MM.1S (cell line): Measurements from ENCODE around the gene NEXN.
"Not testable (repeated sequence)": the region's sequence is repeated elsewhere in the genome, so short reads cannot be mapped to it uniquely, and the experiment has no call there.

ENCODE experiments used
- DNase-seq: peaks from one replicate; pipeline ENCODE4 v3.0.0-alpha.2; 2015
- H2AFZ ChIP-seq: fragments of 300-600 bp; sonication (generic); 2 replicates; pipeline ENCODE4 v1.6.0; 2016; ENCODE audit warnings: antibody characterized with exemption, low read length
- H3F3A ChIP-seq: fragments of 300-600 bp; sonication (generic); 2 replicates; pipeline ENCODE4 v1.6.1; 2016; ENCODE audit warnings: mild to moderate bottlenecking, antibody characterized with exemption, low read length, moderate library complexity, mixed read lengths; ENCODE audit not compliant: insufficient read depth
- H3K27ac ChIP-seq: fragments of 300-600 bp; sonication (generic); 2 replicates; pipeline ENCODE4 v1.5.1; 2016; ENCODE audit warnings: mild to moderate bottlenecking, low read length
- H3K27me3 ChIP-seq: fragments of 300-600 bp; sonication (generic); replicated peaks from 2 replicates; pipeline ENCODE4 v1.6.0; 2016; ENCODE audit warnings: low read length; ENCODE audit not compliant: insufficient read depth
- H3K36me3 ChIP-seq: fragments of 300-600 bp; sonication (generic); replicated peaks from 2 replicates; pipeline ENCODE4 v1.6.1; 2016; ENCODE audit warnings: mild to moderate bottlenecking, low read length, mixed read lengths; ENCODE audit not compliant: insufficient read depth
- H3K4me1 ChIP-seq: fragments of 300-600 bp; sonication (generic); 2 replicates; pipeline ENCODE4 v1.6.1; 2016; ENCODE audit warnings: low read length, mixed read lengths
- H3K4me2 ChIP-seq: fragments of 300-600 bp; sonication (generic); 2 replicates; pipeline ENCODE4 v1.6.0; 2016; ENCODE audit warnings: low read depth, low read length
- H3K4me3 ChIP-seq: fragments of 300-600 bp; sonication (generic); 2 replicates; pipeline ENCODE4 v1.5.1; 2016; ENCODE audit warnings: low read length, mixed read lengths
- H3K79me2 ChIP-seq: fragments of 300-600 bp; sonication (generic); 2 replicates; pipeline ENCODE4 v1.6.1; 2016; ENCODE audit warnings: mixed run types, low read length, mixed read lengths
- H3K9ac ChIP-seq: fragments of 300-600 bp; sonication (generic); 2 replicates; pipeline ENCODE4 v1.6.1; 2016; ENCODE audit warnings: low read length, mixed read lengths
- H3K9me2 ChIP-seq: fragments of 300-600 bp; sonication (generic); replicated peaks from 2 replicates; pipeline ENCODE4 v1.6.1; 2016; ENCODE audit warnings: mild to moderate bottlenecking, low read length, mixed read lengths; ENCODE audit not compliant: insufficient read depth
- H3K9me3 ChIP-seq: fragments of 300-600 bp; sonication (generic); replicated peaks from 2 replicates; pipeline ENCODE4 v1.6.1; 2016; ENCODE audit warnings: mild to moderate bottlenecking, low read length, mixed read lengths; ENCODE audit not compliant: insufficient read depth
- H4K20me1 ChIP-seq: fragments of 300-600 bp; sonication (generic); 2 replicates; pipeline ENCODE4 v1.6.1; 2016; ENCODE audit warnings: mild to moderate bottlenecking, low read length, moderate library complexity, mixed read lengths; ENCODE audit not compliant: insufficient read depth
- EZH2 ChIP-seq: fragments of 300-600 bp; sonication (generic); optimal IDR thresholded peaks from 2 replicates; pipeline ENCODE3; 2017; ENCODE audit warnings: low read depth, mild to moderate bottlenecking, antibody characterized with exemption, low read length, mixed read lengths
- EZH2phosphoT487 ChIP-seq: fragments of 300-600 bp; sonication (generic); IDR thresholded peaks from 2 replicates; pipeline ENCODE4 v1.6.1; 2018; ENCODE audit warnings: antibody characterized with exemption, low read length
- TF ChIP-seq, protein P1 (sequence below): fragments of 300-600 bp; sonication (generic); IDR thresholded peaks from 2 replicates; pipeline ENCODE4 v1.5.1; 2016; ENCODE audit warnings: antibody characterized with exemption, low read length, mixed read lengths

Gene NEXN

DNA sequence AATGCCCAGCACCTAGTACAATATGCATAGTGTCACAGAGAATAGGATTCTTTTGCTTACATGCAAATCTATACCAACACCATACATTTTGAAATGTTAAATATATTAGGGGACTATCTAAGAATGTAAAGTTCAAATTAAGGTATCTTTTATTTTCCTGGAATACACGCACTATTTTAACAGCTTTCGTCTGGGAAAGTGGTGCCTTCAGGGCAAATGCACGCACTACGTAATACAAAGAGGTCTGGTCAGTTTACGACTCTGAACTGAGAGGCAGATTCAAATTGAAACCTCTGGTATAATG, 89.5 kb downstream of the NEXN start:
- Histone ChIP-seq H3K9ac (peak overlapping the region; percentile 98), H3K4me2 (peak overlapping the region; percentile 84), H3K36me3 (peaks cover 6% of the 10 kb centered on the region; the same call in 1 of the 2 replicates), H2AFZ (no peak overlapping the region), H3K4me3 (peak overlapping the region; percentile 82), H3K9me3 (no peaks in the 10 kb centered on the region), H3K79me2 (peaks cover 86% of the 10 kb centered on the region), H4K20me1 (peaks cover 49% of the 10 kb centered on the region), H3K27me3 (no peaks in the 10 kb centered on the region), H3K9me2 (no peaks in the 10 kb centered on the region), H3K4me1 (peaks cover 20% of the 10 kb centered on the region), H3K27ac (peak overlapping the region; percentile 98; the same call in 1 of the 2 replicates), H3F3A (peaks cover 21% of the 10 kb centered on the region)
- TF ChIP-seq EZH2phosphoT487 (no peak), EZH2 (no peak)
- TF ChIP-seq, protein P1, sequence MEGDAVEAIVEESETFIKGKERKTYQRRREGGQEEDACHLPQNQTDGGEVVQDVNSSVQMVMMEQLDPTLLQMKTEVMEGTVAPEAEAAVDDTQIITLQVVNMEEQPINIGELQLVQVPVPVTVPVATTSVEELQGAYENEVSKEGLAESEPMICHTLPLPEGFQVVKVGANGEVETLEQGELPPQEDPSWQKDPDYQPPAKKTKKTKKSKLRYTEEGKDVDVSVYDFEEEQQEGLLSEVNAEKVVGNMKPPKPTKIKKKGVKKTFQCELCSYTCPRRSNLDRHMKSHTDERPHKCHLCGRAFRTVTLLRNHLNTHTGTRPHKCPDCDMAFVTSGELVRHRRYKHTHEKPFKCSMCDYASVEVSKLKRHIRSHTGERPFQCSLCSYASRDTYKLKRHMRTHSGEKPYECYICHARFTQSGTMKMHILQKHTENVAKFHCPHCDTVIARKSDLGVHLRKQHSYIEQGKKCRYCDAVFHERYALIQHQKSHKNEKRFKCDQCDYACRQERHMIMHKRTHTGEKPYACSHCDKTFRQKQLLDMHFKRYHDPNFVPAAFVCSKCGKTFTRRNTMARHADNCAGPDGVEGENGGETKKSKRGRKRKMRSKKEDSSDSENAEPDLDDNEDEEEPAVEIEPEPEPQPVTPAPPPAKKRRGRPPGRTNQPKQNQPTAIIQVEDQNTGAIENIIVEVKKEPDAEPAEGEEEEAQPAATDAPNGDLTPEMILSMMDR: no peak
- DNase-seq: no peak

DNA sequence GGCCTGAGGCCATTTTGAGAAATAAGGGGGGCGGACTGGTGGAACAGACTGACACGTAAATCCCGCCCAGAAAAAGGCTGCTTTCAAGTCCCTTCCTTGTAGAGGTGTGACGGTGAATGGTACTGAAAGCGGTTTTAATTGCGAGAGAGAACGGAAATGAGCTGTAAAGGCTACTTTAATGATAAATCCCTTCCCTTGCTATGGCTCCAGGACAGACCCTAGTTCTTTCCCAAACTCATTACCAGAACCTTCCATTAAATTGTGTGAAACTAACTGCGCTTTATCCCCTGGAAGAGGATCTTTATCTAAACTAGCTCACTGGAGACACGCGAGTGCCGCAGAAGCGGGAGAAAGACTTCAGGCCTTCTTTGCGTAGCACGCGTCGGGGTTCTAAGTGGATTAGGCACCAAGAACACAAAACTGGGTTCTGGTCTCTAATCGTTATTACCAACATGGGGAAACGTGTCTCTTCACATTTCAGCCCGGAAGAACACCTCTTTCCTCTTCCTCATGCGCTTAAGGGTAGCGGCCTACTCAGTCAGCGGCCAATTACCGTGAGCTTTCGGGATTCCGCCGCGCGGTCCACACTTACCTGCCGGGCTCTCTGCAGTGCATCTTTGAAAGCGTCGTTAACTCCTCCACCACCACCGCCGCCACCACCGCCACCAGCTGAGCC, 90.0 kb downstream of the NEXN start:
- H3K9me3 ChIP-seq: no peaks in the 10 kb centered on the region
- peak overlapping the region; percentile 98 for H3K9ac ChIP-seq
- peaks cover 45% of the 10 kb centered on the region for H4K20me1 ChIP-seq
- peaks cover 6% of the 10 kb centered on the region; the same call in 1 of the 2 replicates for H3K36me3 ChIP-seq
- TF ChIP-seq, protein P1: no peak
- TF ChIP-seq EZH2 (no peak), EZH2phosphoT487 (no peak)
- H3K79me2 ChIP-seq: peaks cover 81% of the 10 kb centered on the region
- peak overlapping the region; percentile 21; the same call in 1 of the 2 replicates for H2AFZ ChIP-seq
- H3K4me3 ChIP-seq: peak overlapping the region; percentile 82
- H3F3A ChIP-seq: peaks cover 21% of the 10 kb centered on the region
- peak overlapping the region; percentile 98 for H3K27ac ChIP-seq
- peaks cover 20% of the 10 kb centered on the region for H3K4me1 ChIP-seq
- DNase-seq: peak; percentile 95
- H3K9me2 ChIP-seq: no peaks in the 10 kb centered on the region
- H3K4me2 ChIP-seq: peak overlapping the region; percentile 84
- H3K27me3 ChIP-seq: no peaks in the 10 kb centered on the region

DNA sequence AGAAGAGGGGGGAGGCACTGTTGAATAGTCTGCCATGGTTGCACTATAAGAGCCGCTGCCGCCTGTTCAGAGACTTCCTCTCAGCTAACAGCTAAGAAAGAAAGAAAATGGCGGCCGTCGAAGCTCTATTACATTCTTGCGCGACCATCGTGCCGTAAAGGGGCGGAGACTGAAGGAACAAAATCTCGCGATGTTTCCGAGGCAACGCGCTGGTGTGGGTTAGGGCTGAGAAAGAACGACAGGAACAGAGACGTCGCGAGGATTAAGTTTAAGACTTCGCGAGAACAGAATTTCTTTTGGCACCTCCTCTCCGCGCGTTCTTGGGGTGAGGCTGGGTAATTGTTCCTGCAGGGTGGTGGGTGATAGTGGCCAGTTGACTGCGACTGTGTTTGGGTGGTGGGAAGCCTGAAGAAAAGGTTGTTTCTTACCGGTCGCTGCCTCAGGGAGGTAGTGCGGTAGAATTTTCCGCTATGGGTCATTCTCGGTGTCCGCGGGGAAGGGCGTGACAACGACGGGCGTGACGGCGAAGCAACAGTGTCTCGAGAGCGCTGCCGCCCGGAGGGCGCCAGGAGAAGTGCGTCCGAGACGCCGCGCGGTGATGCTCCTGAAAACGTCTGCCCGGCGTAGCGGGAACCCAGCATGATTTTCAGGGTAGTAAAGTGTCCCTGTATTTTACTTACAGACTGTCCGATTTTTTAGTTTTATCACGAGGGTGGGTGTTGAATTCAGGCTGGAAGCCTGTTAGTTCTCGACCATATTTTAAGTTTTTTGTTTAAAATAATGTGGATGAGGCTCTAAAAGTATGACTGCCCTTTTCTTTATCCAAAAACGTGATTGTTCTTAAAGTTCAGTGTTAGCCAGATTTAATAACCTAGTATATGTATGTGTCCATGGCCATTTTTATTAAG, 90.8 kb downstream of the NEXN start, which contains the start of gene FUBP1:
FUBP1 (minus strand) TSS at position 104 of the 908 bp plus-strand sequence; CDS start at position 36, 68 bp downstream.
- peak; percentile 99 for DNase-seq
- H3K4me3 ChIP-seq: peak within 1 kb of the TSS; percentile 82
- H3K27ac ChIP-seq: peak within 1 kb of the TSS; percentile 98
- no peaks in the 10 kb centered on the region for H3K9me2 ChIP-seq
- peak within 1 kb of the TSS; percentile 98 for H3K9ac ChIP-seq
- no peaks in the 10 kb centered on the region for H3K9me3 ChIP-seq
- TF ChIP-seq, protein P1: peak; percentile 73
- TF ChIP-seq EZH2phosphoT487: no peak
- H4K20me1 ChIP-seq: peaks cover 37% of the 10 kb centered on the region
- H3K4me2 ChIP-seq: peak within 1 kb of the TSS; percentile 84
- peaks cover 6% of the 10 kb centered on the region; the same call in 1 of the 2 replicates for H3K36me3 ChIP-seq
- peaks cover 73% of the 10 kb centered on the region for H3K79me2 ChIP-seq
- no peaks in the 10 kb centered on the region for H3K27me3 ChIP-seq
- H3F3A ChIP-seq: peaks cover 21% of the 10 kb centered on the region
- peaks cover 20% of the 10 kb centered on the region for H3K4me1 ChIP-seq
- H2AFZ ChIP-seq: peak within 1 kb of the TSS; percentile 88

DNA sequence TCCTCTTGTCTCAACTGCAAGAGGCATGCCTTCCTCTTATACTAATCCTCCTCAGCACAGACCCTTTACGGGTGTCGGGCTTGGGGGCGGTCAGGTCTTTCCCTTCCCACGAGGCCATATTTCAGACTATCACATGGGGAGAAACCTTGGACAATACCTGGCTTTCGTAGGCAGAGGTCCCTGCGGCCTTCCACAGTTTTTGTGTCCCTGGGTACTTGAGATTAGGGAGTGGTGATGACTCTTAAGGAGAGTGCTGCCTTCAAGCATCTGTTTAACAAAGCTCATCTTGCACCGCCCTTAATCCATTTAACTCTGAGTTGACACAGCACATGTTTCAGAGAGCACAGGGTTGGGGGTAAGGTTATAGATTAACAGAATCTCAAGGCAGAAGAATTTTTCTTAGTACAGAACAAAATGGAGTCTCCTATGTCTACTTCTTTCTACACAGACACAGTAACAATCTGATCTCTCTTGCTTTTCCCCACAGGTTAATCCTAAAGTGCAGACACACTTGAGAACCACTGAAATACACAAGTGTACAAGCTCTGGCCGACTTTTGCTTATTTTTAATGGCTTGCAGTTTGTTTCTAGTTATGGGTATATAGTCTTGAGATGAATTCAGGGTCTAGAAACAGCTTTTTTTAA, 95.0 kb downstream of the NEXN start:
- Histone ChIP-seq H3K79me2 (peaks cover 40% of the 10 kb centered on the region), H3F3A (peaks cover 11% of the 10 kb centered on the region)
- H2AFZ ChIP-seq, H3K9me3 ChIP-seq, H3K36me3 ChIP-seq, H3K27ac ChIP-seq, DNase-seq, H3K4me3 ChIP-seq, H4K20me1 ChIP-seq, H3K4me1 ChIP-seq, H3K9ac ChIP-seq, H3K27me3 ChIP-seq, H3K4me2 ChIP-seq, H3K9me2 ChIP-seq: not testable (repeated sequence)
